RWPE1 (cell line): ENCODE data around the gene SPRING1.

Experiments
- CTCF ChIA-PET: fragments of 350-600 bp; sonication (Branson Sonifier 250); formaldehyde crosslinking; extraction: SDS; loops from one replicate; lab custom pipeline; 2021; lab: Yijun Ruan, JAX
- POLR2A ChIA-PET: fragments of 400-600 bp; formaldehyde crosslinking; extraction: SDS; loops from one replicate; lab custom pipeline; 2020; ENCODE audit warnings: antibody characterized with exemption; ENCODE audit not compliant: low non-redundant PET; lab: Yijun Ruan, JAX
- DNase-seq: peaks from one replicate; pipeline ENCODE4 v3.0.0; 2012; ENCODE audit warnings: low spot score
- H3K27ac ChIP-seq: fragments of 450-650 bp; 2 replicates; pipeline ENCODE4 v1.5.1; 2017
- CTCF ChIP-seq: fragments of 450-650 bp; conservative IDR thresholded peaks from 2 replicates; pipeline ENCODE4 v1.5.1; 2017; ENCODE audit warnings: low read depth, mild to moderate bottlenecking

The SPRING1 gene

GRCh38 chr12:116703214-116703795 lies 34.6 kb downstream of the SPRING1 start:
- CTCF ChIA-PET, result interaction anchor here (0.5 to 1.0 kb wide), 11 partner anchors 8 to 752 kb away, joined by 3 to 7 read pairs (median 4); no protein-coding TSS in a partner anchor
- DNase-seq, result peak; percentile 79
- POLR2A ChIA-PET, result no interaction called here
- TF ChIP-seq CTCF, result peak; percentile 88
- no peak overlapping the region for H3K27ac ChIP-seq

GRCh38 chr12:116701432-116701831 lies 36.4 kb downstream of the SPRING1 start:
- no peak overlapping the region for H3K27ac ChIP-seq
- TF ChIP-seq CTCF, result no peak
- CTCF ChIA-PET, result interaction anchor here (0.5 to 0.7 kb wide), 2 partner anchors 58 to 338 kb away, joined by 4 read pairs; no protein-coding TSS in a partner anchor
- no peak for DNase-seq
- POLR2A ChIA-PET, result no interaction called here

GRCh38 chr12:116700066-116700465 lies 37.8 kb downstream of the SPRING1 start:
- TF ChIP-seq CTCF, result no peak
- POLR2A ChIA-PET, result no interaction called here
- DNase-seq, result no peak
- H3K27ac ChIP-seq, result no peak overlapping the region
- CTCF ChIA-PET, result interaction anchor here (0.6 to 1.5 kb wide), 2 partner anchors 128 to 256 kb away, joined by 3 read pairs; no protein-coding TSS in a partner anchor

GRCh38 chr12:116698554-116699075 lies 39.3 kb downstream of the SPRING1 start:
- TF ChIP-seq CTCF, result no peak
- ChIA-PET POLR2A (no interaction called here), CTCF (no interaction called here)
- H3K27ac ChIP-seq, result no peak overlapping the region
- no peak for DNase-seq

GRCh38 chr12:116698116-116698515 lies 39.8 kb downstream of the SPRING1 start:
- POLR2A ChIA-PET, result no interaction called here
- CTCF ChIA-PET, result no interaction called here
- H3K27ac ChIP-seq, result no peak overlapping the region
- TF ChIP-seq CTCF, result no peak
- DNase-seq, result no peak

- no peak for DNase-seq
- ChIA-PET POLR2A (interaction anchor here (0.5 kb wide), 1 partner anchor 423 kb away, joined by 4 read pairs; no protein-coding TSS in a partner anchor), CTCF (interaction anchor here (0.5 to 0.6 kb wide), 2 partner anchors 17 to 503 kb away, joined by 3 to 5 read pairs; no protein-coding TSS in a partner anchor)
- no peak overlapping the region for H3K27ac ChIP-seq
- TF ChIP-seq CTCF, result no peak
Measured at GRCh38 chr12:116697716-116698115, 40.2 kb downstream of the SPRING1 start.
